ENCODE measurements around the gene LRWD1. TPM values are rescaled to one million over a fixed set of nuclear protein-coding genes. Genes with fewer than 3 reads are reported as not detected.
A peak's percentile ranks its signal among the peaks of the same experiment; 100 is the strongest.
"Not testable (repeated sequence)": the region's sequence is repeated elsewhere in the genome, so short reads cannot be mapped to it uniquely, and the experiment has no call there.

LRWD1 gene
- total RNA-seq, 1 donor from 2014 or later: 39.5 TPM

GRCh38 chr7:102444961-102445673, 19.7 kb upstream of the LRWD1 start:
- no peak for DNase-seq

GRCh38 chr7:102445674-102446071, 19.1 kb upstream of the LRWD1 start:
- no peak for DNase-seq

GRCh38 chr7:102446387-102447156, 18.2 kb upstream of the LRWD1 start:
- no peak for DNase-seq

GRCh38 chr7:102447311-102447710, 17.5 kb upstream of the LRWD1 start:
- no peak for DNase-seq

GRCh38 chr7:102449136-102449535, 15.6 kb upstream of the LRWD1 start:
- DNase-seq: no peak

- no peak for DNase-seq
These were observed 14.5 kb upstream of the LRWD1 start for GRCh38 chr7:102450242-102450641.

GRCh38 chr7:102451371-102452054, 13.3 kb upstream of the LRWD1 start:
- no peak for DNase-seq

- DNase-seq: no peak
These were observed 12.3 kb upstream of the LRWD1 start for GRCh38 chr7:102452451-102452850.

GRCh38 chr7:102453319-102453718, 11.5 kb upstream of the LRWD1 start:
- DNase-seq: no peak

- no peak for DNase-seq
These were observed 10.3 kb upstream of the LRWD1 start for GRCh38 chr7:102454468-102454867.

- DNase-seq: not testable (repeated sequence)
These were observed 9.9 kb upstream of the LRWD1 start for GRCh38 chr7:102454932-102455331.

- no peak for DNase-seq
These were observed 9.2 kb upstream of the LRWD1 start for GRCh38 chr7:102455596-102455995.

GRCh38 chr7:102456327-102456726, 8.5 kb upstream of the LRWD1 start:
- peak; percentile 26 for DNase-seq

GRCh38 chr7:102457352-102457924, 7.3 kb upstream of the LRWD1 start:
- no peak for DNase-seq

- DNase-seq: no peak
These were observed 5.5 kb upstream of the LRWD1 start for GRCh38 chr7:102459221-102459844.

GRCh38 chr7:102460467-102460866, 4.3 kb upstream of the LRWD1 start:
- no peak for DNase-seq

- no peak for DNase-seq
These were observed 775 bp upstream of the LRWD1 start for GRCh38 chr7:102463841-102464576.

- DNase-seq: no peak
These were observed 1.3 kb downstream of the LRWD1 start for GRCh38 chr7:102466097-102466496.

GRCh38 chr7:102467581-102468477, 3.0 kb downstream of the LRWD1 start:
- DNase-seq: no peak

GRCh38 chr7:102468478-102469350, 3.9 kb downstream of the LRWD1 start:
- DNase-seq: no peak
